Measurements from ENCODE around the gene CCDC192. TPM values are rescaled to one million over a fixed set of nuclear protein-coding genes. Genes with fewer than 3 reads are reported as not detected.

Gene CCDC192
- total and polyA plus RNA-seq, 10 of the 15 experiments (the other 5 are each of a cell fraction or from before 2014, with no cell fraction given), result 0.20 to 0.79 (median 0.32) TPM; not detected in 4

DNA sequence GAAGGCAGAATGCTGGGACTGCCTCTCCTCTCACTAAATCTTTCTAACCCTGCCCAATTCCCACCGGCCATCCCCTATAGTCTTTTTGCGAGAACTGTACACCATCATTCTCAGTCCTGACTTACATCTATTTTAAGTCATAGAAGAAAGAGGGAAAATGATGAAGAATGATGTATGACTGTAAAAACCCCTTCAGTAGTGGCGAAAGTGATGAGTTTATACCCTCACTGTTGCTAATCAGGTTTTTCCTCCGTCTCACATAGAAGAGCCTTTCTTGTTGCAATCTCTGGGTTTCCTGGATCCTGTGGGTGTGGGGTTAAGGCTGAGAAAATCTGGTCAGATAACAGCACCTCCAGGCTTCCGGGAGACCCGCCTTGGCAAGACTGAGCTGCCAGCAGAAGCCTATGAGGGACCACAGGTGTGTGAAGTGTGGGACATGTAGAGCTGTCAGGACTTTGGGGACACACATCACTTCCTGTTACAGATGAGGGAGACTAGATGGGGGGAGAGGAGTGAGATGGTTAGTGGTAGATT, 233.3 kb downstream of the CCDC192 start:
- ChIA-PET POLR2A (no interaction called here), RAD21 (ENCODE audit: unreplicated experiment) (interaction anchor here (1.2 kb wide), 1 partner anchor 13 kb away, joined by 3 read pairs; no protein-coding TSS in a partner anchor), SMC1A (ENCODE audit: uncharacterized antibody, unreplicated experiment) (interaction anchor here (0.6 to 1.5 kb wide), 3 partner anchors 9 to 22 kb away, joined by 3 to 5 read pairs (median 3); no protein-coding TSS in a partner anchor), CTCF (no interaction called here)
- FAIRE-seq, result no peak
- no peak overlapping the region; the same call in 1 of the 2 replicates for H3K27ac ChIP-seq (ENCODE audit: control insufficient read depth, insufficient read depth)
- intact Hi-C loops (cut with micrococcal nuclease; ENCODE audit: unreplicated experiment), result no loop called here
- H3K9me3 ChIP-seq (replicated peaks; ENCODE audit: control insufficient read depth, insufficient read depth, low read length), result no peaks in the 10 kb centered on the region
- H3K36me3 ChIP-seq (ENCODE audit: control insufficient read depth in 2 of 2, insufficient read depth in 2 of 2, low read length in 1 of 2), result no peaks in the 10 kb centered on the region
- H3K4me3 ChIP-seq, result no peak overlapping the region
- peak overlapping the region; percentile 56 for H2AFZ ChIP-seq (ENCODE audit: control insufficient read depth, low read depth, low read length)
- H3K4me2 ChIP-seq (ENCODE audit: control insufficient read depth, insufficient read depth), result no peak overlapping the region
- WGBS (ENCODE audit: insufficient coverage, insufficient replicate concordance, low lambda C conversion rate, missing lambda C conversion rate), result 72% methylated on average over 6 of the region's 6 CpGs
- no peak for DNase-seq (ENCODE audit: low read depth, low spot score)
- no peaks in the 10 kb centered on the region for H3K79me2 ChIP-seq (ENCODE audit: control insufficient read depth, insufficient read depth, low read length)
- H4K20me1 ChIP-seq (ENCODE audit: control insufficient read depth, insufficient read depth), result no peaks in the 10 kb centered on the region
- H3K27me3 ChIP-seq (replicated peaks in 1 of 2; ENCODE audit: control insufficient read depth in 2 of 2, insufficient read depth in 2 of 2, low read length in 1 of 2), result no peaks in the 10 kb centered on the region
- in situ Hi-C loops (cut with MboI), result no loop called here
- no peak overlapping the region for H3K9ac ChIP-seq (ENCODE audit: control insufficient read depth, insufficient read depth, low read length)
- BruUV-seq (replicated peaks), result no TSS peak
- ATAC-seq, result peak; percentile 72
- peaks cover 4% of the 10 kb centered on the region for H3K4me1 ChIP-seq (ENCODE audit: control insufficient read depth, insufficient read depth, low read length)
- peak; percentile 22; the same call in 1 of the 2 replicates for TF ChIP-seq MTA2 (IDR thresholded peaks at IDR 0.05; ENCODE audit: low read depth)
- no peak for TF ChIP-seq ETV6 (conservative IDR thresholded peaks at IDR 0.05 in 1 of 2, IDR thresholded peaks at IDR 0.05 in 1 of 2; ENCODE audit: borderline replicate concordance in 1 of 2, low read depth in 1 of 2)
- TF ChIP-seq, protein P1, sequence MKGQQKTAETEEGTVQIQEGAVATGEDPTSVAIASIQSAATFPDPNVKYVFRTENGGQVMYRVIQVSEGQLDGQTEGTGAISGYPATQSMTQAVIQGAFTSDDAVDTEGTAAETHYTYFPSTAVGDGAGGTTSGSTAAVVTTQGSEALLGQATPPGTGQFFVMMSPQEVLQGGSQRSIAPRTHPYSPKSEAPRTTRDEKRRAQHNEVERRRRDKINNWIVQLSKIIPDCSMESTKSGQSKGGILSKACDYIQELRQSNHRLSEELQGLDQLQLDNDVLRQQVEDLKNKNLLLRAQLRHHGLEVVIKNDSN (IDR thresholded peaks at IDR 0.05; ENCODE audit: borderline replicate concordance, extremely low read length, insufficient read depth, low read depth, low read length), result no peak
- 0 out of 2 replicates have a peak, but pooled peaks have one; percentile 11 for TF ChIP-seq IKZF1 (conservative IDR thresholded peaks at IDR 0.05)
- TF ChIP-seq ZBTB40 (IDR thresholded peaks at IDR 0.05; ENCODE audit: borderline replicate concordance), result no peak
- TF ChIP-seq, protein P2, sequence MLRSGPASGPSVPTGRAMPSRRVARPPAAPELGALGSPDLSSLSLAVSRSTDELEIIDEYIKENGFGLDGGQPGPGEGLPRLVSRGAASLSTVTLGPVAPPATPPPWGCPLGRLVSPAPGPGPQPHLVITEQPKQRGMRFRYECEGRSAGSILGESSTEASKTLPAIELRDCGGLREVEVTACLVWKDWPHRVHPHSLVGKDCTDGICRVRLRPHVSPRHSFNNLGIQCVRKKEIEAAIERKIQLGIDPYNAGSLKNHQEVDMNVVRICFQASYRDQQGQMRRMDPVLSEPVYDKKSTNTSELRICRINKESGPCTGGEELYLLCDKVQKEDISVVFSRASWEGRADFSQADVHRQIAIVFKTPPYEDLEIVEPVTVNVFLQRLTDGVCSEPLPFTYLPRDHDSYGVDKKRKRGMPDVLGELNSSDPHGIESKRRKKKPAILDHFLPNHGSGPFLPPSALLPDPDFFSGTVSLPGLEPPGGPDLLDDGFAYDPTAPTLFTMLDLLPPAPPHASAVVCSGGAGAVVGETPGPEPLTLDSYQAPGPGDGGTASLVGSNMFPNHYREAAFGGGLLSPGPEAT (IDR thresholded peaks at IDR 0.05; ENCODE audit: low read depth), result no peak
- no peak for TF ChIP-seq CHD4 (IDR thresholded peaks at IDR 0.05)
- TF ChIP-seq SP1 (IDR thresholded peaks at IDR 0.05; ENCODE audit: low read depth, low read length), result no peak
- TF ChIP-seq ZNF384 (IDR thresholded peaks at IDR 0.05; ENCODE audit: borderline replicate concordance, low read depth, low read length), result no peak
- no peak for TF ChIP-seq TARDBP (IDR thresholded peaks at IDR 0.05; ENCODE audit: borderline replicate concordance)
- no peak for TF ChIP-seq MYB (IDR thresholded peaks at IDR 0.05; ENCODE audit: borderline replicate concordance, low read depth, low read length)
- TF ChIP-seq GABPA (IDR thresholded peaks at IDR 0.05; ENCODE audit: low read depth), result 0 out of 2 replicates have a peak, but pooled peaks have one; percentile 34
- TF ChIP-seq PML (IDR thresholded peaks at IDR 0.05; ENCODE audit: low read length), result no peak
- 0 out of 2 replicates have a peak, but pooled peaks have one; percentile 8 for TF ChIP-seq ATF2 (IDR thresholded peaks at IDR 0.05; ENCODE audit: low read length)
- TF ChIP-seq CEBPB (IDR thresholded peaks at IDR 0.05; ENCODE audit: borderline replicate concordance in 1 of 2, low read depth in 2 of 2, low read length in 2 of 2), result no peak
- 0 out of 4 replicates have a peak, but pooled peaks of 1 of the 2 experiments have one; percentile 13 for TF ChIP-seq IKZF2 (IDR thresholded peaks at IDR 0.05)

Measured in GM12878 (cell line).